Cardiac muscle cell (in vitro differentiated cells and primary cell): Measurements from ENCODE around the gene FEM1B. TPM values are rescaled to one million over a fixed set of nuclear protein-coding genes. Genes with fewer than 3 reads are reported as not detected.
A peak's percentile ranks its signal among the peaks of the same experiment; 100 is the strongest.

Experiments used
- DNase-seq, 2 donors: peaks; one replicate each; pipeline versions ENCODE4 v3.0.0 to v3.0.0-alpha.2; 2010 to 2017; ENCODE audit warnings: low read depth in 1 of 2, low spot score in 1 of 2
- H3K27ac ChIP-seq: fragments of 200-600 bp; sonication (generic); 2 replicates; pipeline ENCODE4 v1.5.1; 2016
- H3K27me3 ChIP-seq: fragments of 200-600 bp; sonication (generic); 2 replicates; pipeline ENCODE4 v1.6.0; 2016; ENCODE audit warnings: control low read depth
- H3K36me3 ChIP-seq: fragments of 200-600 bp; sonication (generic); 2 replicates; pipeline ENCODE4 v1.5.1; 2016; ENCODE audit warnings: control low read depth
- H3K4me1 ChIP-seq: fragments of 200-600 bp; sonication (generic); 2 replicates; pipeline ENCODE4 v1.8.1; 2017; ENCODE audit warnings: low read depth, mild to moderate bottlenecking, mixed run types
- H3K4me3 ChIP-seq: fragments of 200-600 bp; sonication (generic); 2 replicates; pipeline ENCODE4 v1.5.1; 2016; ENCODE audit warnings: mild to moderate bottlenecking
- H3K9me3 ChIP-seq: fragments of 200-600 bp; sonication (generic); 2 replicates; pipeline ENCODE4 v1.5.1; 2017; ENCODE audit warnings: low read depth, mild to moderate bottlenecking, control low read depth
- CTCF ChIP-seq: IDR thresholded peaks from 2 replicates; pipeline ENCODE4 v1.5.1; 2012; ENCODE audit warnings: low read depth, mild to moderate bottlenecking, low read length
- polyA plus RNA-seq: library from polyadenylated mRNA; unstranded; fragments of >200 nt; fragmentation: Nextera tagmentation; extraction: Ambion mirVana; gene quantifications from 2 replicates; pipeline ENCODE4 v1.2.1, GENCODE V29; 2016
- total RNA-seq: library from RNA; depleted of rRNA; stranded (reverse); fragments of >200 nt; gene quantifications from 2 replicates; pipeline ENCODE4 v1.2.3, GENCODE V29; 2016

Gene FEM1B
- total and polyA plus RNA-seq, 2 experiments from 2014 or later = 23.0 to 59.7 TPM

GRCh38 chr15:68341760-68342725, 64.5 kb downstream of the FEM1B start:
- H3K4me3 ChIP-seq = no peak overlapping the region
- no peaks in the 10 kb centered on the region for H3K9me3 ChIP-seq
- H3K4me1 ChIP-seq = peaks cover 19% of the 10 kb centered on the region
- DNase-seq = peak in 1 of 2 donors; percentile 36
- H3K27ac ChIP-seq = peak overlapping the region; percentile 61
- H3K36me3 ChIP-seq = no peaks in the 10 kb centered on the region
- no peak for TF ChIP-seq CTCF
- H3K27me3 ChIP-seq = no peaks in the 10 kb centered on the region

- no peak for TF ChIP-seq CTCF
- Histone ChIP-seq H3K9me3 (no peaks in the 10 kb centered on the region), H3K4me1 (peaks cover 23% of the 10 kb centered on the region), H3K27ac (no peak overlapping the region), H3K27me3 (no peaks in the 10 kb centered on the region), H3K36me3 (no peaks in the 10 kb centered on the region), H3K4me3 (no peak overlapping the region)
- DNase-seq = no peak
These were observed 66.2 kb downstream of the FEM1B start for GRCh38 chr15:68343579-68344225.

- no peaks in the 10 kb centered on the region for H3K9me3 ChIP-seq
- H3K27ac ChIP-seq = no peak overlapping the region
- no peak overlapping the region for H3K4me3 ChIP-seq
- no peaks in the 10 kb centered on the region for H3K36me3 ChIP-seq
- H3K27me3 ChIP-seq = no peaks in the 10 kb centered on the region
- TF ChIP-seq CTCF = no peak
- no peak for DNase-seq
- H3K4me1 ChIP-seq = peaks cover 23% of the 10 kb centered on the region
These were observed 67.1 kb downstream of the FEM1B start for GRCh38 chr15:68344600-68344999.

Other genes with a start within 250 kb of the FEM1B start
- gene PIAS1, start 223.4 kb upstream of the FEM1B start, total RNA-seq = 13.1 and 29.0 TPM in 2 replicates
- 44.3 and 72.9 TPM in 2 replicates for gene PIAS1, start 223.4 kb upstream of the FEM1B start, polyA plus RNA-seq
- 1.2 and 4.5 TPM in 2 replicates for gene CALML4, start 72.4 kb upstream of the FEM1B start, total RNA-seq
- gene CALML4, start 72.4 kb upstream of the FEM1B start, polyA plus RNA-seq = 1.1 and 1.4 TPM in 2 replicates
- 18.5 and 21.7 TPM in 2 replicates for gene CLN6, start 48.0 kb upstream of the FEM1B start, total RNA-seq
- gene CLN6, start 48.0 kb upstream of the FEM1B start, polyA plus RNA-seq = 5.6 and 6.6 TPM in 2 replicates
- 0.12 and 1.4 TPM in 2 replicates for gene ITGA11, start 154.4 kb downstream of the FEM1B start, total RNA-seq
- gene ITGA11, start 154.4 kb downstream of the FEM1B start, polyA plus RNA-seq = 0.07 and 1.2 TPM in 2 replicates